Panc1 (cell line): Measurements from ENCODE around the gene PHLDB1.
"Not testable (repeated sequence)": the region's sequence is repeated elsewhere in the genome, so short reads cannot be mapped to it uniquely, and the experiment has no call there.

Experiments used
- POLR2AphosphoS5 ChIP-seq: IDR thresholded peaks from 2 replicates; pipeline ENCODE4 v1.6.1; 2012; ENCODE audit warnings: mild to moderate bottlenecking, low read depth, low read length, moderate library complexity
- SIN3A ChIP-seq: IDR thresholded peaks from 2 replicates; pipeline ENCODE4 v1.6.1; 2012; ENCODE audit warnings: low read depth, mild to moderate bottlenecking, low read length, moderate library complexity, borderline replicate concordance; ENCODE audit not compliant: insufficient read depth
- TF ChIP-seq, protein P1 (sequence below): fragments of 450-650 bp; IDR thresholded peaks from 2 replicates; pipeline ENCODE4 v1.5.1; 2017; ENCODE audit warnings: mild to moderate bottlenecking

GRCh38 chr11:118571701-118572060 lies 35.7 kb upstream of the PHLDB1 start:
- TF ChIP-seq, protein P1, sequence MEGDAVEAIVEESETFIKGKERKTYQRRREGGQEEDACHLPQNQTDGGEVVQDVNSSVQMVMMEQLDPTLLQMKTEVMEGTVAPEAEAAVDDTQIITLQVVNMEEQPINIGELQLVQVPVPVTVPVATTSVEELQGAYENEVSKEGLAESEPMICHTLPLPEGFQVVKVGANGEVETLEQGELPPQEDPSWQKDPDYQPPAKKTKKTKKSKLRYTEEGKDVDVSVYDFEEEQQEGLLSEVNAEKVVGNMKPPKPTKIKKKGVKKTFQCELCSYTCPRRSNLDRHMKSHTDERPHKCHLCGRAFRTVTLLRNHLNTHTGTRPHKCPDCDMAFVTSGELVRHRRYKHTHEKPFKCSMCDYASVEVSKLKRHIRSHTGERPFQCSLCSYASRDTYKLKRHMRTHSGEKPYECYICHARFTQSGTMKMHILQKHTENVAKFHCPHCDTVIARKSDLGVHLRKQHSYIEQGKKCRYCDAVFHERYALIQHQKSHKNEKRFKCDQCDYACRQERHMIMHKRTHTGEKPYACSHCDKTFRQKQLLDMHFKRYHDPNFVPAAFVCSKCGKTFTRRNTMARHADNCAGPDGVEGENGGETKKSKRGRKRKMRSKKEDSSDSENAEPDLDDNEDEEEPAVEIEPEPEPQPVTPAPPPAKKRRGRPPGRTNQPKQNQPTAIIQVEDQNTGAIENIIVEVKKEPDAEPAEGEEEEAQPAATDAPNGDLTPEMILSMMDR = not testable (repeated sequence)
- not testable (repeated sequence) for TF ChIP-seq POLR2AphosphoS5, SIN3A
